H9 (cell line): ENCODE results near the gene NEGR1. TPM values are rescaled to one million over a fixed set of nuclear protein-coding genes. Genes with fewer than 3 reads are reported as not detected.

Experiments used
- DNase-seq: peaks from one replicate; pipeline ENCODE4 v3.0.0-alpha.2; 2017
- H2AFZ ChIP-seq: one replicate; pipeline ENCODE4 v1.6.1; 2013; ENCODE audit warnings: mild to moderate bottlenecking, low read length, control low read depth, moderate library complexity
- H2AK5ac ChIP-seq: 2 replicates; pipeline ENCODE4 v1.6.1; 2013; ENCODE audit warnings: low read length, control low read depth, mixed read lengths; ENCODE audit not compliant: insufficient read length
- H2BK120ac ChIP-seq: one replicate; pipeline ENCODE4 v1.6.1; 2013; ENCODE audit warnings: low read depth, mild to moderate bottlenecking, low read length, control low read depth, inconsistent platforms; ENCODE audit not compliant: poor library complexity, severe bottlenecking
- H2BK12ac ChIP-seq: 2 replicates; pipeline ENCODE4 v1.6.1; 2013; ENCODE audit warnings: low read length, control low read depth, mixed read lengths, low read depth; ENCODE audit not compliant: insufficient read length
- H2BK15ac ChIP-seq: 2 replicates; pipeline ENCODE4 v1.6.1; 2013; ENCODE audit warnings: low read depth, low read length, control low read depth
- H2BK20ac ChIP-seq: one replicate; pipeline ENCODE4 v1.6.1; 2013; ENCODE audit warnings: low read depth, mild to moderate bottlenecking, low read length, control low read depth, inconsistent platforms; ENCODE audit not compliant: poor library complexity, severe bottlenecking
- H2BK5ac ChIP-seq: 2 replicates; pipeline ENCODE4 v1.6.1; 2013; ENCODE audit warnings: low read length, control low read depth, mixed read lengths; ENCODE audit not compliant: insufficient read length
- H3K14ac ChIP-seq: 2 replicates; pipeline ENCODE4 v1.6.1; 2013; ENCODE audit warnings: low read length, control low read depth; ENCODE audit not compliant: insufficient read depth
- H3K18ac ChIP-seq: 2 replicates; pipeline ENCODE4 v1.6.1; 2013; ENCODE audit warnings: low read depth, mild to moderate bottlenecking, mixed read lengths, low read length, control low read depth; ENCODE audit not compliant: insufficient read length
- H3K23ac ChIP-seq: 2 replicates; pipeline ENCODE4 v1.6.1; 2013; ENCODE audit warnings: low read length, control low read depth, mixed read lengths, low read depth; ENCODE audit not compliant: insufficient read length
- H3K23me2 ChIP-seq: 2 replicates; pipeline ENCODE4 v1.6.1; 2013; ENCODE audit warnings: low read depth, mild to moderate bottlenecking, mixed read lengths, low read length, control low read depth; ENCODE audit not compliant: insufficient read length, poor library complexity, severe bottlenecking
- H3K27ac ChIP-seq: 2 replicates; pipeline ENCODE4 v1.5.1; 2013; ENCODE audit warnings: low read length, control low read depth, mixed read lengths, low read depth; ENCODE audit not compliant: insufficient read length
- H3K27me3 ChIP-seq: 2 replicates; pipeline ENCODE4 v1.6.1; 2013; ENCODE audit warnings: low read length, control low read depth, inconsistent platforms; ENCODE audit not compliant: insufficient read depth
- H3K4ac ChIP-seq: 2 replicates; pipeline ENCODE4 v1.6.1; 2013; ENCODE audit warnings: low read depth, mild to moderate bottlenecking, control low read depth, inconsistent platforms, low read length, moderate library complexity
- H3K4me1 ChIP-seq: 2 replicates; pipeline ENCODE4 v1.6.1; 2013; ENCODE audit warnings: low read length, control low read depth, inconsistent platforms; ENCODE audit not compliant: insufficient read depth
- H3K4me2 ChIP-seq: 2 replicates; pipeline ENCODE4 v1.6.1; 2013; ENCODE audit warnings: low read length, control low read depth, mixed read lengths; ENCODE audit not compliant: insufficient read length, insufficient read depth
- H3K56ac ChIP-seq: 2 replicates; pipeline ENCODE4 v1.6.1; 2013; ENCODE audit warnings: low read depth, mild to moderate bottlenecking, mixed read lengths, low read length, control low read depth; ENCODE audit not compliant: insufficient read length
- H3K79me1 ChIP-seq: 2 replicates; pipeline ENCODE4 v1.6.1; 2013; ENCODE audit warnings: low read depth, mild to moderate bottlenecking, moderate library complexity, low read length, control low read depth, inconsistent platforms; ENCODE audit not compliant: insufficient read depth, poor library complexity, severe bottlenecking
- H3K79me2 ChIP-seq: 2 replicates; pipeline ENCODE4 v1.6.1; 2013; ENCODE audit warnings: low read length, control low read depth, inconsistent platforms; ENCODE audit not compliant: insufficient read depth
- H3K9ac ChIP-seq: 2 replicates; pipeline ENCODE4 v1.6.1; 2013; ENCODE audit warnings: low read length, control low read depth, mixed read lengths; ENCODE audit not compliant: insufficient read length; ENCODE audit errors: extremely low read depth
- H3K9me3 ChIP-seq: one replicate; pipeline ENCODE4 v1.6.1; 2013; ENCODE audit warnings: low read depth, low read length, inconsistent platforms; ENCODE audit not compliant: control insufficient read depth
- H3T11ph ChIP-seq: one replicate; pipeline ENCODE4 v1.6.1; 2013; ENCODE audit warnings: mild to moderate bottlenecking, low read length, control low read depth, inconsistent platforms
- H4K20me1 ChIP-seq: one replicate; pipeline ENCODE4 v1.6.1; 2013; ENCODE audit not compliant: control insufficient read depth, insufficient read length, insufficient read depth
- H4K5ac ChIP-seq: 2 replicates; pipeline ENCODE4 v1.6.1; 2013; ENCODE audit warnings: low read depth, mild to moderate bottlenecking, mixed read lengths, low read length, control low read depth; ENCODE audit not compliant: insufficient read length
- H4K8ac ChIP-seq: replicated peaks from 2 replicates; pipeline ENCODE4 v1.6.1; 2013; ENCODE audit warnings: low read length, control low read depth, mixed read lengths, low read depth; ENCODE audit not compliant: insufficient read length
- H4K91ac ChIP-seq: 2 replicates; pipeline ENCODE4 v1.6.1; 2013; ENCODE audit warnings: low read depth, mild to moderate bottlenecking, moderate library complexity, mixed read lengths, low read length, control low read depth; ENCODE audit not compliant: insufficient read length
- H3K27ac Mint-ChIP-seq, 3 experiments: 2 replicates in 2 of 3; 3 replicates in 1 of 3; pipeline ENCODE4 v1.8.0; 2020 to 2021; ENCODE audit warnings: mixed read lengths in 3 of 3, mild to moderate bottlenecking in 1 of 3, moderate library complexity in 1 of 3
- H3K27me3 Mint-ChIP-seq: 2 replicates; pipeline ENCODE4 v1.8.0; 2021; ENCODE audit warnings: low read depth, mild to moderate bottlenecking, moderate library complexity, mixed read lengths
- H3K36me3 Mint-ChIP-seq, 3 experiments: 2 replicates in 2 of 3; 3 replicates in 1 of 3; pipeline ENCODE4 v1.8.0; 2020 to 2021; ENCODE audit warnings: low read depth in 3 of 3, mixed read lengths in 3 of 3; ENCODE audit not compliant: insufficient read depth in 1 of 3
- H3K4me1 Mint-ChIP-seq, 2 experiments: 2 replicates each; pipeline ENCODE4 v1.8.0; 2020; ENCODE audit warnings: mixed read lengths in 2 of 2
- H3K4me3 Mint-ChIP-seq, 2 experiments: 2 replicates in 1 of 2; 3 replicates in 1 of 2; pipeline ENCODE4 v1.8.0; 2020 to 2021; ENCODE audit warnings: mild to moderate bottlenecking in 2 of 2, mixed read lengths in 2 of 2, moderate library complexity in 1 of 2
- H3K9me3 Mint-ChIP-seq, 2 experiments: 2 replicates in 1 of 2; 3 replicates in 1 of 2; pipeline ENCODE4 v1.8.0; 2020; ENCODE audit warnings: mild to moderate bottlenecking in 2 of 2, mixed read lengths in 2 of 2, moderate library complexity in 1 of 2
- WGBS: extraction: QIAGEN DNeasy Blood & Tissue Kit; methylation state at CpG from one replicate; pipeline ENCODE4 v1.1.7; 2013; ENCODE audit warnings: missing lambda C conversion rate, low lambda C conversion rate, mixed read lengths; ENCODE audit not compliant: insufficient read length; ENCODE audit errors: extremely low coverage; 5-methylcytosine and 5-hydroxymethylcytosine counted together
- total RNA-seq: library from RNA; stranded (reverse); gene quantifications from 2 replicates; pipeline ENCODE4 v1.2.1, GENCODE V29; 2021
- TF ChIP-seq, protein P1 (sequence below): fragments of 200-600 bp; sonication (generic); conservative IDR thresholded peaks from 3 replicates; pipeline ENCODE4 v1.8.0; 2021; ENCODE audit warnings: antibody characterized with exemption, mild to moderate bottlenecking

Gene NEGR1
- total RNA-seq, 1 experiment from 2014 or later = 0.13 TPM

DNA sequence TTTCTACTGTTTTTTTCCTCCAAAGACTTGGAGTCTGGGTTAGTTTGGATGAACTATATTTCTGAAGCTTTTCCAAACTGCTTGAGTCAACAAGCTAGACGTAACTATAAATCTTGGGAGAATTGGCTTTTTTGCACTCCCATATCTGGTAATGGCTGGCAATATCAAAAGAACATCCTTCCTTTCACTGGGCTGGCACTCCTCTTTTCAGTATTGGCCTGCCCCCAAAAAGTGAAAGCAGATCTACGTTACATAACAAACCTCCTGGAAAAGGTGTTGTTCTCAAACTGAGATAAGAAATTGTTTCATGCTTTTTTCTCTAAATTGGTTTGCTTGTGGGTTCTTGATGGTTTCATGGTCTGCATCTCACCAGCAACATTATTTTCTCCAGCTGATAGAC lies 499.3 kb downstream of the NEGR1 start:
- Mint-ChIP-seq H3K36me3 (no peaks in the 10 kb centered on the region), H3K4me1 (peaks cover 5 to 9% of the 10 kb centered on the region in 2 experiments; a peak in 2 of 4 replicates), H3K9me3 (no peaks in the 10 kb centered on the region), H3K4me3 (no peak overlapping the region), H3K27ac (no peak overlapping the region), H3K27me3 (no peaks in the 10 kb centered on the region)
- Histone ChIP-seq H4K8ac (no peak overlapping the region), H3K18ac (no peak overlapping the region), H3T11ph (no peak overlapping the region), H4K91ac (no peak overlapping the region), H3K9ac (no peak overlapping the region), H3K4me1 (no peaks in the 10 kb centered on the region), H2BK120ac (no peak overlapping the region), H3K23me2 (no peaks in the 10 kb centered on the region), H2BK20ac (no peak overlapping the region), H2AFZ (no peak overlapping the region), H3K56ac (no peak overlapping the region), H2BK15ac (no peak overlapping the region), H3K9me3 (no peaks in the 10 kb centered on the region), H2BK12ac (no peak overlapping the region), H3K4ac (no peak overlapping the region), H3K79me1 (no peaks in the 10 kb centered on the region), H2AK5ac (no peak overlapping the region), H3K14ac (no peak overlapping the region), H3K27me3 (no peaks in the 10 kb centered on the region), H3K27ac (no peak overlapping the region), H2BK5ac (no peak overlapping the region), H4K20me1 (no peaks in the 10 kb centered on the region), H4K5ac (no peak overlapping the region), H3K4me2 (no peak overlapping the region), H3K79me2 (no peaks in the 10 kb centered on the region), H3K23ac (no peak overlapping the region)
- TF ChIP-seq, protein P1, sequence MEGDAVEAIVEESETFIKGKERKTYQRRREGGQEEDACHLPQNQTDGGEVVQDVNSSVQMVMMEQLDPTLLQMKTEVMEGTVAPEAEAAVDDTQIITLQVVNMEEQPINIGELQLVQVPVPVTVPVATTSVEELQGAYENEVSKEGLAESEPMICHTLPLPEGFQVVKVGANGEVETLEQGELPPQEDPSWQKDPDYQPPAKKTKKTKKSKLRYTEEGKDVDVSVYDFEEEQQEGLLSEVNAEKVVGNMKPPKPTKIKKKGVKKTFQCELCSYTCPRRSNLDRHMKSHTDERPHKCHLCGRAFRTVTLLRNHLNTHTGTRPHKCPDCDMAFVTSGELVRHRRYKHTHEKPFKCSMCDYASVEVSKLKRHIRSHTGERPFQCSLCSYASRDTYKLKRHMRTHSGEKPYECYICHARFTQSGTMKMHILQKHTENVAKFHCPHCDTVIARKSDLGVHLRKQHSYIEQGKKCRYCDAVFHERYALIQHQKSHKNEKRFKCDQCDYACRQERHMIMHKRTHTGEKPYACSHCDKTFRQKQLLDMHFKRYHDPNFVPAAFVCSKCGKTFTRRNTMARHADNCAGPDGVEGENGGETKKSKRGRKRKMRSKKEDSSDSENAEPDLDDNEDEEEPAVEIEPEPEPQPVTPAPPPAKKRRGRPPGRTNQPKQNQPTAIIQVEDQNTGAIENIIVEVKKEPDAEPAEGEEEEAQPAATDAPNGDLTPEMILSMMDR = no peak
- no peak for DNase-seq
- WGBS = no CpG with 5 or more reads among the region's 2 CpGs
